ENCODE measurements around the gene RARG.
"Not testable (repeated sequence)": the region's sequence is repeated elsewhere in the genome, so short reads cannot be mapped to it uniquely, and the experiment has no call there.

The RARG gene

DNA sequence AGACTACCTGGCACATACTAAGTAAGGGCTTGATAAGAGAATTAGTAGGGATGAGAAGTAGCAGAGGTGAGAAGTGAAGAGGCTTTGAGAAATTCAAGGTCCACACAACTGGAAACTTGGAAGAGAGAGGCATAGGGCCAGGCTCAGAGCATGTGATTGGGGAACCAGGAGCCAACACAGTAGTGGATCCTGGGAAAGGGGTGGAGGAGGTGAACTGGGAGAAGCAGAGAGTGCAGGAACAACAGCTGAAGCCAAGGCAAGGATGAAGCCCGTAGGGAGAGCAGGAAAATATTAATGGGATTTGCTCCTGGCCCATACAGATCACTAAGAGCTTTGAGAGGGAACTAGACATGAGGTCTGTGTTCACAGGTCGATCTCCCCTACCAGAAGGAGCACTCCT lies 23.6 kb downstream of the RARG start:
- DNase-seq = no peak

DNA sequence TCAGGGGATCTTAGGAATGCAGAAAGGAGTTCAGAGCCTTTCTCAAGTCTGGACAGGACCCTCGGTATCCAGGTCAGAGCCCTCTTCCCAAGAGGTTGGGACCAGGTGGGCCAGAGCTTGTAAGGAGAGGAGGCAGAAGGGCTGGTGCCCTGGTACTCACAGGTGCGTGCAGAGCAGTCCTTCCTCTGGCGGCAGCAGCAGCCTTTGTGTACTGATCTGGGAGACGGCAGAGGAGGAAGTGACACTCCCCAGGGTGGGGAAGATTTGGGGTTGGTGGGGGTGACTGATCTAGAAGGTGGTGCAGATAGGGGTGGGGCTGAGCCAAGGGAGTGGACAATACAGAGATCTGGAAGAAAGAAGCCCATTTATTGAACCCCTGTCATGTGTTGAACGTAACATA lies 25.0 kb downstream of the RARG start, which contains the start of gene ITGB7:
TSS of gene ITGB7 (minus strand) at position 210 of the 400 bp plus-strand sequence. CDS start 6,808 bp downstream, outside the sequence.
- DNase-seq = no peak

DNA sequence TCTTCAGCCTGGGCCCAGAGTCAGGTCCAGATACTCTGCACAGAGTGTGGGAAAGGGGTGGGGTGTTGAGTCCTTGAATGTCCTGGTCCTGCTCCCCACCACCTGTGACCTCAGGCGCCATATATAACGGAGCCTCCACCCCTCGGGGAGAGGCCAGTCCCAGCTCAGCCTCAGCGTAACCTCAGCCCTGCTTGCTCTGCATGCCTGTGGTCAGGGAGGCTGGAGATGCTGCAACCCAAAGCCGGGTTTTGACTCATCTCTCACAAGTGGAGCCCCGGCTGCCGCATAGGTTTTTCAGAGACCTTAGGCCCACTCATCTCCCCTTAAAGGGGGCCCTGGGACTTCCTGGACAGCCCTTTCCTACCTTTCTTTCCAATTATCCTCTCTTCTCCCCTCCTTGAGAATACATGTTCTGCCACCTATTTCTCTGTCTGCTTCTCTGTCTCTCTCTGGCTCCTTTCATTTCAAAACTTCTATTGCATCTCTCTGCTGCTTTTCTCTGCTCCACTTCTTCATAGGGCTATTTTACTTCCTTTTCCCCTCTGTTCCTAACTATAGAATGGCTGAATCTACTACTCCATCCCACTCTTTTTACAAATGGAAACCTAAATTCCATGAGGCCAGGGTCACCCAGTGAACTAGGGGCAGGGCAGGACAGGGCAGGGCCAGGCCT lies 26.1 kb downstream of the RARG start:
- peak; percentile 86 for DNase-seq

DNA sequence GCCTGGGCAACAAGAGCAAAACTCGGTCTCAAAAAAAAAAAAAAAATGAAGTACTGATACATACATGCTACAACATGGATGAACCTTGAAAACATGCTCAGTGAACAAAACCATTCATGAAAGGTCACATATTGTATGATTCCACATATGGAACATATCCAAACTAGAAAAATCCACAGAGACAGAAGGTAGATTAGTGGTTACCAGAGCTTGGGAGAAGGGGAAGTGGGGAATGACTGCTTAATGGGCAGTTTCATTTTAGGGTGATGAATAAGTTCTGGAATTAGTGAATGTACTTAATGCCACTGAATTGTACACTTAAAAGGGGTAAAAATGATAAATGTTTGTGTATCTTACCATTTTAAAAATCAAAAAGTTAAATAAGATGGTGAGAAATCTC lies 27.7 kb downstream of the RARG start:
- DNase-seq = no peak

DNA sequence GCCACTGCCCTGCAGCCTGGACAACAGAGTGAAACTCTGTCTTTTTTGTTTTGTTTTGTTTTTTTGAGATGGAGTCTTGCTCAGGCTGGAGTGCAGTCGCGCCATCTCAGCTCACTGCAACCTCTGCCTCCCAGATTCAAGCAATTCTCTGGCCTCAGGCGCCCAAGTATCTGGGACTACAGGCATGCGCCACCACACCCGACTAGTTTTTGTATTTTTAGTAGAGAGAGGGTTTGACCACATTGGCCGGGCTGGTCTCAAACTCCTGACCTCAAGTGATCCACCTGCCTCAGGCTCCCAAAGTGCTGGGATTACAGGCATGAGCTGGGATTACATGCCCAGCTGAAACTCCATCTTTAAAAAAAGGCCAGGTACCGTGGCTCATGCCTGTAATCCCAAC lies 29.7 kb downstream of the RARG start:
- not testable (repeated sequence) for DNase-seq

DNA sequence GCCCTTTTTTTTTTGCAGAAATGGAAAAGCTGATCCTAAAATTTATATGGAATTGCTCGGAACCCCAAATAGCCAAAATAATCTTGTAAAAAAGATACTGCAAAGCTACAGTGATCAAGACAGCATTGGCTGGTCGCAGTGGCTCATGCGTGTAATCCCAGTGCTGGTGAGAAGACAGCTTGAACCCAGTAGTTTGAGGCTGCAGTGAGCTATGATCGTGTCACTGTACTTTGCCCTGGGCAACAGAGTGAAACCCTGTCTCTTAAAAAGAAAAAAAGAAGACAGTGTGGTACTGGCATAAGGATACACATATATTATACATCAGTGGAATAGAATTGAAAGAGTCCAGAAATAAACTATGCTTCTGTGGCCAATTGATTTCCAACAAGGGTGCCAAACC lies 30.4 kb downstream of the RARG start:
- DNase-seq = no peak

DNA sequence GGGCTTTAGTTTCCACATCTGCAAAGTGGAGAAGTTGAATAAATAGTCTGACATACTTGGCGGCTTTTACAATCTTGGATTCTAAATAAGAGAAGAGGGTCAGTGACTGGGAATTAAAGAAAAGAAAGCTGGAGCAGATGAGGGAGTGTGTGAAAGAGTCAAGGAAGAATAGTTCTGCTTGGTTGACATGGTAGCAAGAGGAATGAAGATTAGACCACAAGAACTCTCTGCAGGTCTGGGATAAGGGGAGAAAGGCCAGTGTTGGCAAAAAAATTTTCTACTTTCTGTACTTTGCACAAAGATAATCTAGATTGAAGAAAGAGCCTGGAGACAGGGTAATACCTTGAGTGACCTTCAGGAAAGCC lies 30.9 kb downstream of the RARG start:
- DNase-seq = no peak

DNA sequence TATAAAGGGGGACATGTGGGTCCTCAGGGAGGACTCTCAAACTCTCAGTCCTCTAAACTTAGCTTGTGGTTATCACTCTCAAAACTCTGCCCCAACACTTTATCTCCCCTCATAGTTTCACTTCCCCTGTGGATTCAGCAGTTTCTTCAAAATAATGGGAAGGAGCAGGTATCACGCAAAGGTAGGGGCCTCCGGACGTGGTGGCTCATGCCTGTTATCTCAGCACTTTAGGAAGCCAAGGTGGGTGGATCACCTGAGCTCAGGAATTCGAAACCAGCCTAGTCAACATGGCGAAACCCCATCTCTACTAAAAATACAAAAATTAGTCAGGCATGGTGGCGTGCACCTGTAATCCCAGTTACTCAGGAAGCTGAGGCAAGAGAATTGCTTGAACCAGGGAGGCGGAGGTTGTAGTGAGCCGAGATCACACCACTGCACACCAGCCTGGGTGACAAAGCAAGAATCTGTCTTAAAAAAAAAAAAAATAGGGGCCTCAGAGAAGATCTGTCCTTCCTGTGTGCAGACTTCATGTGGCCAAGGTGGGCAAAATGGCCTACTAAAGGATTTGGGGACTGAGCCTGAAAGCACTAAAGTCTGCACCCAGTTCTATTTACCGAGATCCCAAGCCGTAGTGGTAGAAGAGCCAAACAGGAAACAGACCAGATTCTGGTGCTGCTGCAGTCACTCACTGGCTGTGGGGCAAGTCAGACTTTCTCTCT lies 31.4 kb downstream of the RARG start:
- DNase-seq = no peak

DNA sequence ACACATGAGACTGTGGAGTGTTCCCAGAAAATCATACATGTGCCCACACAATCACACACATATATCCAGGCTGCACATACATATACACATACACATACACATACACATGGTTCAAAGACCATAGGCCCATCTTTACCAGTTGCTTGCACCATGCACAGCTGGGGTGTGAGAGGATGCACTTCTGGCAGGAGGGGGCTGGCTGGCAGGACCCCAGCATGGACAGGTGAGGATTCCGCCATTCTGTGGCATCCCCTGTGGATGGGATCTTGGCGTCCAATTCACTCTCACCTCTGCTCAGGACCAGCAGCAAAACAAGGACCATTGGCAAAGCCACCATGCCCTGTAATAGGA lies 31.9 kb downstream of the RARG start:
- no peak for DNase-seq

DNA sequence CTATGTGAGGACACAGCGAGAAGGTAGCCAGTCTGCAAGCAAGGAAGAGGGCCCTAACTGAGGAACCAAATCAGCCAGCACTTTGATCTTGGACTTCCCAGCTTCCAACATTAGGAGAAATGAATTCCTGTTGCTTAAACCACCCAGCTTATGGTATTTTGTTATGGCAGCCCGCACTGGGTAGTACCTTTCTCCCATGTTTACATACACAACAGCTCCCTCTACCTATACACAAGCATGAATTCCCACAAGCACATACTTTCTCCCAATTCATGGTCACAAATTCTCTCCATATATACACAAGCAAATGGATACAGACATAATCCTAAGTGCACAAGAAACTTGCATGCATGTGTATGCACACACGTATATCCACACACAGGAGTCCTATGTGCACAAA lies 32.3 kb downstream of the RARG start:
- DNase-seq = no peak

DNA sequence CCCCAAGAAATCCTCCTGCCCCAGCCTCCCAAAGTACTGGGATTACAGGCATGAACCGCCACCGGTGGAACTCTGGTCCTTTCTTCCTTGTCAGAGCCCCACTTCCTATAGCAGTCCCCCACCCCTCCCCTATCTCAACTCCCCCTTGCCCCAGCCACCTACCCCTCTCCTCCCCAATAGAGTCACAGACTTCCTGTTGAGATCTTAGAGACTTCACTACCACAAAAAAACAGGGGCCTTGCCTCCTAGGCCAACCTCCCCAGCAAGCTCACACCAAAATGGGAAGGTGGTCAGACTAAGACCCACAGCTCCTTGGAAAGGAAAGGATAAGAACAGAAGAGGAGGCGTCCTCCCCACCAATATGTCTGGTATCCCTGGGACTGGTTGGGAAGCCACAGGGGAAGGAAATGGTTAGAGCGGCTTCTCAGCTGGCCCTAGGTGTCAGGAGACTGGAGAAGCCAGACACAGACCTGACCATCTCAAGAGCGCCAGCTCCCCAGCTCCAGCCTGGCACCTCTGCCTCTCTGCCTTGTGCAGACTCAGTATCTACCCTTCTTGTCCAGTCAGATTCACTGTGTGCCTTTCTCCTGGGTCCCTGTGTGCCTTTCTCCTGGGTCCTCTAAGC lies 33.4 kb downstream of the RARG start:
- no peak for DNase-seq

DNA sequence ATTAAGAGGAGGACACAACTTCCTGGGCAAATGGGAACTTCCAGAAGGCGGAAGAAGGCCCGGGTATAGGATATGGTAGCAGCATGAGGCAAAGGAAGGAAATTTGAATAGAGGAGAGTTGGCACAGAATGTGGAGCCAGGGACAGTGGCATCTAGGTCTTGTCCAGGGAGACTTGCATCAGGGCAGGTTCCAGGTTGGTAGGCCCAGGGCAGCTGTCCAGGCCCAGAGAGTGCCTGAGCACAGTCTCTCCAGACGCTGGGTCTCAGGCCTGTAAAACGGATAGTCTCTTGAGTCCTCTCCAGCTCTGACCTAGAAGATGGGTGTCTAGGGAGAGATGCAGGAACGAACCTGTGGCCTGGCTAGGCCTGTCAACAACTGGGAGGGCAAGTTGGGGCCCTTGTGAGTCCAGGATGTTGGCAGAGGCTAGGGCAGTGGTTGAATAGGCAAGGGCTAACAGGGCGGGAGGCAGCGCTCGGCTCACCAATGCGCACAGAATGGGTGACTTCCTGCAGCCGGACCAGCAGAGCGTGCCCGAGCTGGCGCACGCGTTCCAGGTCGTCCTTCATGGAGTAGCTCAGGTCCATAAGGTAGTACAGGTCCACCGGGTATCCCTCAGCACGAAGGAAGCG lies 34.9 kb downstream of the RARG start:
- DNase-seq = no peak

DNA sequence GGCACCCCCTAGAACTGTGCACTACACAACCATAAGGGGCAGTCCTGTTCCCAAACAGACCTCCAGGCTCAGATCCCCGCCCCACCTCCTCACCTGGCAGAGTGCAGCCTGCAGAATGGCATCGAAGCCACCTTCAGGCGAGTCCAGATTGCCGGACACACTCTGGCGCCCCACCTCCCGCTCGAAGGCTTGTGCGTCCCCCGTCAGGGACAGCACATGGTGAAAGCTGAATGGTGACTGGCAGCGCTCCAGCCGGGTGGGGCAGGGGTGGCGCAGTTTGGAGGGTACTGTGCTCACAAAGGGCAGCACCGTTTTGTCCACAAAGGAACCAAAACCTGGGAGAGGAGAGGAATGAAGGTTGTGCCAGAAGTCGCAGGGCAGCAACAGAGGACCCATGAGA lies 35.5 kb downstream of the RARG start:
- no peak for DNase-seq

DNA sequence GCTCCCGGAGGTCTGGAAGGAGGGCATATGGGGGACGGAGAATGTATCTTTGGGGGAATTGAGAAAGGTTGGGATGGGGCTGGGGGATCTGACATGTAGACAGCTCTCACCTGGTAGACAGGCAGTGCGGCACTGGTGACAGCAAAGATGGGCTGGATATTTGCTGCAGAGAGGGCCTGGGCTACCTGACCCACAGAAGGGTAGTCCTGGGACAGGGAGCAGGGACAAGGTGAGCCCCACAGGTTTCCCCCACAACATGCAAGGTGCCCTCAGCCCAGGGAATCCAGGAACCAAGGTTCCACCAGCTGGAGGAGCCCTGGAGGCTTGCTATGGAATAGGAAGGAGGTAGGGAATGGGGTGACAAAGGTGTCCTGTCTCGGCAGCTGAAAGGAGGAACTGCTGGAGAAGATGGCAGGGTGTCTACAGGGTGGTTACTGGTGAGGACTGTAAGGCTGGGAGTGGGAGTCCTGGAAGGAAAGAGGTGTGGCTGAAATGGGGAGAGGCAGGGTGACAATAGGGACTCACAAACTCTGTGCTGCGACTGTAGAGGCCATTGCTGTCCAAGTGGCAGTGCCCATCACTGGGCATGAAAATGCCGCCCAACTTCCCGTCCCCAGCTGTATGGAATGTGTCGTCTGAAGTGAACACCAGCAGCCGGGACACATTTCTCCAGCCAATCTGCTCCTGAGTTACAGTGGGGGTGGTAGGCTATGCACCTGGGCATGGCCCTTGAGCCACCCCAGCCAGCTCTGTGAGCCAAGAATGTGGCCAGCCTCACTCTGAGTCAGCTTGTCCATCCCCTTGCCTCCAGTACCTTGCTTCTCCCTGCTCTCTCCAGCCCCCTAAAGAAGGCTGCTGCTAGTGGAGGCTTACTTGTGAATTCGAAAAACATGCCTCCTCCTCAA lies 36.2 kb downstream of the RARG start:
- DNase-seq = no peak

DNA sequence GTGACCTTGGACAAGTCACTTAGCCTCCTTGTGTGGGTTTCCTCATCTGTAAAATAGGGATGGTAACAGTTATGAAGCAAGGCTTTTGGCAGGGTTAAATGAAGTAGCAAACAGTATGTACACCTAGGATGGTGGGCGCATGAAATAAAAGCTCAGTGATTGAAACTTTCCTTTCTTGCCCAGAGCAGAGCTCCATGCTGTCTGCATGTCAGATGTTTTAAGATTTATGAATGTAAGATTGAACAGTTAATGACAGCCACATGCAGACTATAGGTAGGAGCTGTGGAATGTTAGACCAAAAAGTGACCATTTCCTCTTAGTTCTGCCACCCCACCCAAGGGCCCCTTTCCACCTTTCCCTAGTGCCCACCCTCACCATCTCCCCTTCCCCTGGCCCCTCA lies 37.0 kb downstream of the RARG start:
- DNase-seq = no peak

DNA sequence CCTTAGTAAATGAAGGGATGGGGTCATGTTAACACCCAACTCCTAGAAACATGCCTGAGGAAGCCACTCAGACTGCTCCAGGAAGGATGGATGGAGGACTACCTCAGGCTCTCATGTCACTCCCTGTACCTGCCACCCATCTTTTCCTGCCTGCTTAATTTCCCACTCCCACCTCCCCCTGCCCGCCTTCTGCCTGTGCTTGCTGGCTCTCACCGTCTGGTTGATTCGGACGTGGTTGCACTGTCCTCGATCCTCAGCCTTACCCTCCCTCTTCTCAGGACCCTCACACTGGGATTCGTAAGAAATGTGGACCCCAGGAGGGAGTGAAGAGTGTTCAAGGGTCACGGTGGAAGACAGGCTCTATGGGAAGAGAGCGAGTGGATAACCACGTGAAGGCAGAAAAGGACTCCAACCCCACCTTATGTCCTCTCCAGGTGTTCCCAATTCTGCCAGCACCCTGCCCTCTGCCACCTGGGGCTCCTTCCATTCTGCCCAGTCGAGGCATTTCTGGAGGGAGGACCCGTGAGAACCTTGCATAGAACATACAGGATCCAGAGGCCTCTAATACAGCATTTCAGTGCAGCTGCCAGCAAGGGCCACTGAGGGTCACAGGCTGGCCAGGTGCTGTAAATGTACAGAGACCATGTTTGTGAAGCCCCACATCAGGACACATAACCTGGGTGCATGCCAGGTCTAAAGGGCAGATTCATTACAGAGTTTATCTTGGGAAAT lies 37.9 kb downstream of the RARG start:
- no peak for DNase-seq

DNA sequence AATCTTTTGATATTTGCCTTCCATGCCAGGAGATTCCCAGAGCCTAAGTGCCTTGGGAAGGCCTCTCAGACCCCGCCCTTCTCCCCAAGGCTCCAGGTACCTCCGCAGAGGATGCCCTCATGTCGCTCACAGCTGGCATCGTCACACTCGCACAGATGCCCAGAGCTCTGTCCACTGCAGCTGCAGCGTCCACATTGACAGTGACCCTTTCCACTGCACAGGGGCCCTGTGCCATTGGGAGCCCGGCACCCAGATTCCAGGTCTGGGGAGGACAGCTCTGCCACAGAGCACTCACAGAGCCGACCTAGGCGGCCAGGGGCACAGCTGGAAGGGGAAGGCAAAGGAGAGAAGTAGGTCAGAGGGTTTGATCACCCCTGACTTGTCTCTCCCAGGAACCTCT lies 39.0 kb downstream of the RARG start:
- no peak for DNase-seq

DNA sequence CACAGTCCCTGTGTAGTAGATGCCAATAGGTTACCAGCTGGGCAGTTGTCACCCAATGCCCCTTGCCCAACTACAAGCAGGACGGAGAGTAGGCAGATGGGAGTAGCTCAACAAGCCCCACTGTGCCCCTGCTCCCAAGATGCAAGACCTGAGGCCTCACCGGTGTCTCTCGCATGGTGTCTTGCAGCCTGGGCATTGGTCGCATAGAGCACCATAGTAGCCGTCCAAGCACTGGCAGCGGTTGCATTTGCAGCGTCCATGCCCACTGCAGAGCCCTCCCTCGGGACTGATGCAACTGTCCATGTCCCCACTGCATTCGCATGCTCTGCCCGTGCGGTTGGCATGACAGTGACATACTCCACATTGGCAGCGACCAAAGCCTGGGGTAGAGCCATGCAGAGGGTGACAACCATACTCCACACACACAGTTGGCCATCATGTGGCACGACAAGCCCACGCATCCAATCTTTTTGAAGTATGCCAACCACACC lies 39.4 kb downstream of the RARG start:
- no peak for DNase-seq

DNA sequence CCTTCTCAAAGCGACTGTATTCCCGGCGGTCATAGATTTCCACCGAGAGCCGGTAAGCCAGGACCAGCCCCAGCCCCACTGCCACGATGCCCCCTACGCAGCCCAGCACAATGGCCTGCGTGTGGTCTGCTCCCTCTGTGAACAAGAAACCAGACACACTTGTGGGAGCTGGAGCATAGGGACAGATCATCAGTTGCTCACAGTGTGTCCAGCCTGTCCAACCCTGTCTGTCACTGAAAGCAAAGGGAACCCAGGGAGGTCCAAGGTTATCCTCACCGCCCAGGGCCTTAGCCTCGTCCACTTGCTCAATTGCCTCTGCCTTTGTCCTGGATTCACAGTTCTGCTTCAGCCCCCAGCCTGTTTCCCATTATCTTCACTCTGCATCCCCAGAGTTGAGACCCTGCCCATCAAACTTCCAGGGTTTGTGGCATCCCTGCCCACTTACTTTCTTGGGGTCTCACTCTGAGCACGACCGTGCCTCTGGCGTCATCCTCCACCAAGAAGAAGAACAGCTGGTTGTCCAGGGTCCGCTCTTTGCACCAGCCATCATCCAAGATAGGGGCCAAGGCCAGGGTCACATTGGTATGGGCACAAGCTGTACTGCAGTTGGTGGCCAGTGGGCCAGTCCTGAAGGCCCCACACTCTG lies 40.0 kb downstream of the RARG start:
- DNase-seq = no peak

DNA sequence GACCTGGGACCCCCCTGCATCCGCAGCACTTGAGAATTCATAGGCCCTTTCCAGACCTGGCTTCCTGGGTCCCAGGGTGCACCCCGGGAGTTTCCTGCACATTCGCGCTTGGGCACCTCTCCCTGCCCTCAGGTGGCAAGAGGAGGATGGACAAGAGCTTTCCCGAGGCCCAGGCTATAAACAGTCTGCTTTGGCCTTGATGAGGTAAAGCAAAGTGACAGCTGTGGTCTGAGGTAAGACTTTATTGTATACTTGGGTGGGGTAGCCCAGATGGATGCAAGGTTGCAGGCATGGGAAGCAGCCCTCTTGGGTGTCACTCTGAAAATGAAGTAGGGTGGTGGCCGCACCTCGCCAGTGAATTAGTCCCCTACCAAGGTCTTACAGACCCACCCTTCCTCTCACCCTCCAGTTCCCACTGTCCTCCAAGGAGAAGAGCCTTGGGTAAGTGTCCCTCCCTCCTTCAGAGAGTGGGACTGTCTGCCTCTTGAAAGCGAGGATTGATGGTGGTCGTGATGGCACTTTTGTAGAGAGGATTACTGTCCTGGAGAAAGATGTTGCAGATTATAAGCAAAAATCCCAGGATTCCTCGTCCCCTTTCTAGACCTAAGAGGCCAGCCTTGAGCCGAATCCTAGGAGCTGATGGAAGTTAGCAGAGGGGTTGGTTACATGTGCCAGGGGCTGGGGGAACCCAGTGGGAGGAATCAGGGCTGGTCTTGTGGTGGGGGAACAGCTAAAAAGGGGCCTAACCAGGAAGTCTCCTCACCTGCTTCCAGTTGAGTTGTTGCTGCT lies 40.7 kb downstream of the RARG start:
- no peak for DNase-seq
